Fibroblast of villous mesenchyme (primary cell): ENCODE measurements around the gene PITPNC1. TPM values are rescaled to one million over a fixed set of nuclear protein-coding genes. Genes with fewer than 3 reads are reported as not detected.
"Not testable (repeated sequence)": the region's sequence is repeated elsewhere in the genome, so short reads cannot be mapped to it uniquely, and the experiment has no call there.

Source experiments
- DNase-seq: peaks from one replicate; pipeline ENCODE4 v3.0.0-alpha.2; 2010; ENCODE audit warnings: low read depth
- H3K4me3 ChIP-seq: 2 replicates; pipeline ENCODE4 v1.5.1; 2011; ENCODE audit warnings: low read depth, mild to moderate bottlenecking, low read length
- total RNA-seq: library from RNA; depleted of rRNA; stranded (reverse); fragments of >200 nt; gene quantifications from 2 replicates; pipeline ENCODE4 v1.2.3, GENCODE V29; 2012
- TF ChIP-seq, protein P1 (sequence below): IDR thresholded peaks from 2 replicates; pipeline ENCODE4 v1.5.1; 2012; ENCODE audit warnings: low read depth, mild to moderate bottlenecking, low read length; ENCODE audit not compliant: insufficient read depth

Gene PITPNC1
- total RNA-seq, 1 donor = 4.3 TPM

DNA sequence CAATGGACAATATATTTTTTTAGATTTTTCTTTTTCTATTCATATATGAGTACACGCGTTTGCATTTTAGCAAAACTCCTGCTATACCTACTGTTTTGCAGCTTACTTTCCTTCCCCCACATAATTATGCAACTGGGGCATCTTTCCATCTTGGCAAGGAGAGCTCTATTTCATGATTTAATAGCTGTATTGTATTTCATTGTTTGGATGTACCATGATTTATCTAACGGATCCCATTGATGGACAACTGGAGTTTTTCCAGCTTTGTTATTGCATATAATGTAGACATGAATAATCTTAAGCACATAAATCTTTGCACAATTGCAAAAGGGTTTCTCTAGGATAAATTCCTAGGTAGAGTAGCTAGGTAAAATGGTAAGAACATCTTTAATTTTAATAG is 133.9 kb downstream of the PITPNC1 start:
- TF ChIP-seq, protein P1, sequence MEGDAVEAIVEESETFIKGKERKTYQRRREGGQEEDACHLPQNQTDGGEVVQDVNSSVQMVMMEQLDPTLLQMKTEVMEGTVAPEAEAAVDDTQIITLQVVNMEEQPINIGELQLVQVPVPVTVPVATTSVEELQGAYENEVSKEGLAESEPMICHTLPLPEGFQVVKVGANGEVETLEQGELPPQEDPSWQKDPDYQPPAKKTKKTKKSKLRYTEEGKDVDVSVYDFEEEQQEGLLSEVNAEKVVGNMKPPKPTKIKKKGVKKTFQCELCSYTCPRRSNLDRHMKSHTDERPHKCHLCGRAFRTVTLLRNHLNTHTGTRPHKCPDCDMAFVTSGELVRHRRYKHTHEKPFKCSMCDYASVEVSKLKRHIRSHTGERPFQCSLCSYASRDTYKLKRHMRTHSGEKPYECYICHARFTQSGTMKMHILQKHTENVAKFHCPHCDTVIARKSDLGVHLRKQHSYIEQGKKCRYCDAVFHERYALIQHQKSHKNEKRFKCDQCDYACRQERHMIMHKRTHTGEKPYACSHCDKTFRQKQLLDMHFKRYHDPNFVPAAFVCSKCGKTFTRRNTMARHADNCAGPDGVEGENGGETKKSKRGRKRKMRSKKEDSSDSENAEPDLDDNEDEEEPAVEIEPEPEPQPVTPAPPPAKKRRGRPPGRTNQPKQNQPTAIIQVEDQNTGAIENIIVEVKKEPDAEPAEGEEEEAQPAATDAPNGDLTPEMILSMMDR = no peak
- no peak overlapping the region for H3K4me3 ChIP-seq
- no peak for DNase-seq

DNA sequence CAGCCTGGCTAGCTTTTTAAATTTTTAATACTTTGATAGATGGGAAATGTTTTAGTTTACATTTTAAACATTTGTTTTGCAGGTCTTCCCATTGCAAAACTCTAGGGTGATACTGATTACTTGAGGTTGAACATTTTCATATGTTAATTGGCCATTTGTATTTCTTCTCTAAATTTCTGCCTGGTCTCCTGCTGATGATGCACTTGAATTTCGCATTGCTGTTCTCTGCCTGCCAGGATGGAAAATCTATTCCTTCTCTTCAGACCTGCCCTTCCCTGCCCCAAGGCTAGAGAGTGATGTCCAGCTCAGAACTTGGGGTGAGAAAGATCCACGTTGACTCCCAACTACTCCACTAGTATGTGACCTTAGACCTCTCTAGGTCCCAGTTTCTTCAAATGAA is 134.7 kb downstream of the PITPNC1 start:
- TF ChIP-seq, protein P1 = no peak
- no peak overlapping the region for H3K4me3 ChIP-seq
- no peak for DNase-seq

DNA sequence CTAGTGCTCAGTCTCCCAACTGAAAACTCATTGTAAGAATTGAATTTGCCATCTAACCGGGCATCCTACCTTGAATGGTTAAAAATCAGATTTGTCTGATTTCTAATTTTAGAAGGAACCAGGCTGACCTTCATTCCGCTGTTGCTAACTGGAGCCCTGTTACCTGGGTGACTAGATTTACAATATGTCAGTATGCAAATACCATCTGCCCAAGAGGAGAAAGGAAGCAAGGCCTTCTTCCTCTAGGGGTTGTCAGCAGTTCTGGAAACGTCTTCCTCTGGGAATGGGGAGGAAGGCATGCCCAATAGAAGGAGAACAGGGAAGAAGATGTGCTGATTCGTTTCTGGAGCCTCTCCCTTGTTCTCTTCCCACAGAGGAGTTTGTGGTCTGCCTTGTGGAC is 137.9 kb downstream of the PITPNC1 start:
- no peak overlapping the region for H3K4me3 ChIP-seq
- TF ChIP-seq, protein P1 = no peak
- DNase-seq = no peak

DNA sequence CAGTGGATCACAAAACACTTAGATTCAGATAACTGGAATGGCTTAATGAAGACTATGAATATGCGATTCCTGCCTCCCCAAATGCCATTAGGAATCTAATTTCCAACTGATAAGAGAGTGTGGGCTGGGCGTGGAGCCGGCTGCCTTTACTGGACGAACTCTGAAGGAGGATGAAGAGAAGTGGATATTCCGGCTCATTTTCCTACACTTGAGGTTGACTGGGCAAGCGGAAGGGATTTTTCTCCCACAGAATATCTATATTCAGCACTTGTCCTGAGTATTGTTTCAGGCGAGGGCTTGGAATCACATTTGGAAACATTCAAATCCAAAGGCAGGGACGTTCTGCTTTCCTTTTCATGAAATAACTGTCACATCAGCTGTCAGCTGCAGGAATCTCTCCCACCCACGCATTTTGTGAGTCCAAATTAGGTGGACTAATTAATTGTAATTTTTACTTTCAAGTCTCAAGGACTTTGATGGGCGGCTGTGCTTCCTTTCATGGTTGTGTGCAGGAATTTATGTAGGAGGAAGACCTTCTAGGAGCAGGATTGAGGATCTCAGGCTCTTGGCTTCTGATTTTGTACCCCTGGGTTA is 138.5 kb downstream of the PITPNC1 start:
- TF ChIP-seq, protein P1 = no peak
- no peak overlapping the region for H3K4me3 ChIP-seq
- no peak for DNase-seq

DNA sequence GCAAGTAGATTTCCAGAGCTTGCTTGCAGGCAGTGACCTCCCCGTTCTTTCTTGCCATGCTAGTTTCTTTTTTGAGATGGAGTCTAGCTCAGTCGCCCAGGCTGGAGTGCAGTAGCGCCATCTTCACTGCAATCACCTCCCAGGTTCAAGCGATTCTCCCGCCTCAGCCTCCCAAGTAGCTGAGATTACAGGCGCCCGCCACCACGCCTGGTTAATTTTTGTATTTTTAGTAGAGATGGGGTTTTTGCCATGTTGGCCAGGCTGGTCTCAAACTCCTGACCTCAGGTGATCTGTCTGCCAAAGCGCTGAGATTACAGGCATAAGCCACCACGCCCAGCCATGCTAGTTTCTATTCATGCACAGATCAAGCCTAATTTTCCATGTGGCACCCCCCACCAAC is 139.5 kb downstream of the PITPNC1 start:
- not testable (repeated sequence) for DNase-seq, H3K4me3 ChIP-seq

DNA sequence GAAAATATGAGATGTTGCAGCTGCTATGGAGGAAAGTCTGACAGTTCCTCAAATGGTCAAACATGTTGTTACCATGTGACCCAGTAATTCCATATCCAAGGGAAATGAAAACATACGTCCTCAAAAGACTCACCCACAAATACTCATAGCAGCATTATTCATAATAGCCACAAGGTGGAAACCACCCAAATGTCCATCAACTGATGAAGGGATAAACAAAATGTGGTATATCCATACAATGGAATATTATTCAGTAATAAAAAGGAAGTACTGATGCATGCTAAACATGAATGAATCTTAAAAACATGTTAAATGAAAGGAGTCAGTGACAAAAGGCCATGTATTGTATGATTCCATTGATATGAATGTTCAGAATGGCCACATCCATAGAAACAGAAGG is 140.2 kb downstream of the PITPNC1 start:
- no peak overlapping the region for H3K4me3 ChIP-seq
- DNase-seq = no peak
- TF ChIP-seq, protein P1 = no peak

DNA sequence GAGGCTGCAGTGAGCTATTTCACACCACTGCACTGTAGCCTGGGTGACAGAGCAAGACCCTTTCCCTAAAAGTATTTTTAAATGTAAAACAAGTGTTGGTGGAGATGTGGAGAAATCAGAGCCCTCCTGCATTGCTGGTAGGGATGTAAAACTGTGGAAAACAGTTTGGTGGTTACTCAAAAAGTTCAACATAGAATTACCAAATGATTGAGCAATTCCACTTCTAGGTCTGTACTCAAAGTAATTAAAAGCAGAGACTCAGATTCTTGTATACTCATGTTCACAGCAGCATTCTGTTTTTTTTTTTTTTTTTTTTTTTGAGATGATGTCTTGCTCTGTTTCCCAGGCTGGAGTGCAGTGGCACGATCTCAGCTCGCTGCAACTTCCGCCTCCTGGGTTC is 141.8 kb downstream of the PITPNC1 start:
- peak; percentile 81 for DNase-seq
- no peak overlapping the region for H3K4me3 ChIP-seq
- TF ChIP-seq, protein P1 = no peak
